Panc1 (cell line): ENCODE measurements around the gene NDN. TPM values are rescaled to one million over a fixed set of nuclear protein-coding genes. Genes with fewer than 3 reads are reported as not detected.
"Not testable (repeated sequence)": the region's sequence is repeated elsewhere in the genome, so short reads cannot be mapped to it uniquely, and the experiment has no call there.

Experiments used
- ATAC-seq: fragments of 200-7000 bp; cut with Tn5 transposase; 2 replicates; pipeline ENCODE4 v1.9.1; 2020; ENCODE audit warnings: mild to moderate bottlenecking, moderate library complexity
- BruUV-seq: library from RNA; stranded (reverse); fragments of 400-500 nt; replicated peaks from 2 replicates; lab custom pipeline; 2021; lab: Mats Ljungman, UMichigan
- CTCF ChIA-PET: fragments of 300-600 bp; sonication (Branson Sonifier 250); formaldehyde crosslinking; loops from one replicate; lab custom pipeline; 2022; ENCODE audit warnings: antibody characterized with exemption; lab: Charles Lee
- POLR2A ChIA-PET: fragments of 300-600 bp; sonication (Branson Sonifier 250); formaldehyde crosslinking; loops from one replicate; lab custom pipeline; 2022; ENCODE audit warnings: antibody characterized with exemption; lab: Charles Lee
- DNase-seq: peaks from one replicate; pipeline ENCODE4 v3.0.0-alpha.2; 2010; ENCODE audit warnings: low read depth, low spot score
- H3K27ac ChIP-seq: 2 replicates; pipeline ENCODE4 v1.5.1; 2011; ENCODE audit warnings: mild to moderate bottlenecking, low read length, inconsistent platforms
- H3K27me3 ChIP-seq: fragments of 200-500 bp; sonication (Bioruptor generic); 2 replicates; pipeline ENCODE4 v1.6.0; 2014; ENCODE audit warnings: low read length, inconsistent platforms; ENCODE audit not compliant: control insufficient read depth, insufficient read depth
- H3K36me3 ChIP-seq: fragments of 200-500 bp; sonication (Bioruptor generic); 2 replicates; pipeline ENCODE4 v1.5.1; 2014; ENCODE audit warnings: inconsistent platforms, mild to moderate bottlenecking, low read length, moderate library complexity; ENCODE audit not compliant: control insufficient read depth, insufficient read depth
- H3K4me1 ChIP-seq: 2 replicates; pipeline ENCODE4 v1.5.1; 2011; ENCODE audit warnings: inconsistent platforms, mild to moderate bottlenecking, low read length, moderate library complexity; ENCODE audit not compliant: control insufficient read depth, insufficient read depth
- H3K4me3 ChIP-seq, 2 experiments: 2 replicates each; pipeline ENCODE4 v1.5.1; 2011 to 2012; ENCODE audit warnings: low read depth in 2 of 2, low read length in 2 of 2, mild to moderate bottlenecking in 2 of 2, inconsistent platforms in 1 of 2, moderate library complexity in 1 of 2
- H3K9me3 ChIP-seq: fragments of 200-500 bp; sonication (Bioruptor generic); 2 replicates; pipeline ENCODE4 v1.5.1; 2014; ENCODE audit warnings: low read depth, mild to moderate bottlenecking, inconsistent platforms, low read length, moderate library complexity; ENCODE audit not compliant: control insufficient read depth, insufficient read depth
- CTCF ChIP-seq: fragments of 450-650 bp; IDR thresholded peaks from 2 replicates; pipeline ENCODE4 v1.5.1; 2017; ENCODE audit warnings: mild to moderate bottlenecking
- POLR2AphosphoS5 ChIP-seq: IDR thresholded peaks from 2 replicates; pipeline ENCODE4 v1.6.1; 2012; ENCODE audit warnings: mild to moderate bottlenecking, low read depth, low read length, moderate library complexity
- REST ChIP-seq, 2 experiments: IDR thresholded peaks; 2 replicates each; pipeline ENCODE4 v1.6.1; 2011 to 2012; ENCODE audit warnings: low read depth in 2 of 2, control low read depth in 1 of 2, low read length in 1 of 2, mild to moderate bottlenecking in 1 of 2, moderate library complexity in 1 of 2; ENCODE audit not compliant: insufficient read depth in 1 of 2
- SIN3A ChIP-seq: IDR thresholded peaks from 2 replicates; pipeline ENCODE4 v1.6.1; 2012; ENCODE audit warnings: low read depth, mild to moderate bottlenecking, low read length, moderate library complexity, borderline replicate concordance; ENCODE audit not compliant: insufficient read depth
- TCF7L2 ChIP-seq: IDR thresholded peaks from 2 replicates; pipeline ENCODE4 v1.6.1; 2011; ENCODE audit warnings: mild to moderate bottlenecking, low read depth, low read length, inconsistent platforms
- in situ Hi-C: cut with HindIII; loops from 2 replicates; pipeline ENCODE4 v1.10.0; 2016; ENCODE audit warnings: low sequenced_read_pairs, low pct_unique_long_range_greater_than_20kb
- intact Hi-C: fragments of 100-400 bp; cut with micrococcal nuclease; formaldehyde crosslinking; loops from one replicate; pipeline ENCODE4 v1.10.0; 2022; ENCODE audit not compliant: unreplicated experiment
- total RNA-seq: library from RNA; stranded (reverse); gene quantifications from one replicate; pipeline ENCODE4 v1.2.1, GENCODE V29; 2021; ENCODE audit not compliant: unreplicated experiment

NDN gene
- total RNA-seq, 1 experiment from 2014 or later = not detected

- no peak overlapping the region for H3K4me3 ChIP-seq
- intact Hi-C loops (no loop called here), in situ Hi-C loops (no loop called here)
- ATAC-seq (no peak), DNase-seq (no peak)
- H3K27ac ChIP-seq = no peak overlapping the region
- ChIA-PET POLR2A (no interaction called here), CTCF (no interaction called here)
- BruUV-seq = no TSS peak
- no peaks in the 10 kb centered on the region for H3K9me3 ChIP-seq
- H3K4me1 ChIP-seq = no peaks in the 10 kb centered on the region
- H3K36me3 ChIP-seq = no peaks in the 10 kb centered on the region
- TF ChIP-seq REST (IDR thresholded peaks at IDR 0.05; ENCODE audit: insufficient read depth in 1 of 2, low read depth in 2 of 2, low read length in 1 of 2) (no peak), CTCF (no peak), SIN3A (no peak), TCF7L2 (no peak), POLR2AphosphoS5 (no peak)
- H3K27me3 ChIP-seq = no peaks in the 10 kb centered on the region
Observed at GRCh38 chr15:23734862-23735261, 47.8 kb upstream of the NDN start.

GRCh38 chr15:23713874-23714656, 27.0 kb upstream of the NDN start:
- in situ Hi-C loops, BruUV-seq: not testable (repeated sequence)

GRCh38 chr15:23708332-23708731, 21.2 kb upstream of the NDN start:
- in situ Hi-C loops = no loop called here
- TF ChIP-seq TCF7L2 (no peak), POLR2AphosphoS5 (no peak)
- no peaks in the 10 kb centered on the region for H3K4me1 ChIP-seq

More at GRCh38 chr15:23713874-23714656, 27.0 kb upstream of the NDN start:
- H3K27me3 ChIP-seq, H3K36me3 ChIP-seq, CTCF ChIA-PET, H3K27ac ChIP-seq, ATAC-seq, H3K9me3 ChIP-seq, H3K4me3 ChIP-seq, DNase-seq, POLR2A ChIA-PET, intact Hi-C loops, H3K4me1 ChIP-seq: not testable (repeated sequence)

More at GRCh38 chr15:23708332-23708731, 21.2 kb upstream of the NDN start:
- no peaks in the 10 kb centered on the region; the same call in 1 of the 2 replicates for H3K27me3 ChIP-seq
- POLR2A ChIA-PET = no interaction called here
- BruUV-seq = no TSS peak
- no peak overlapping the region for H3K27ac ChIP-seq
- intact Hi-C loops = no loop called here
- no peak for DNase-seq
- H3K4me3 ChIP-seq = no peak overlapping the region
- no peaks in the 10 kb centered on the region for H3K36me3 ChIP-seq
- CTCF ChIA-PET = no interaction called here
- no peak for ATAC-seq
- H3K9me3 ChIP-seq = no peaks in the 10 kb centered on the region; the same call in 1 of the 2 replicates
